IMR-90 (cell line): ENCODE measurements around the gene GAREM2.

Experiments used
- CEBPB ChIP-seq: IDR thresholded peaks from 2 replicates; pipeline ENCODE4 v1.6.1; 2012; ENCODE audit warnings: low read depth, low read length, improper control_type of control experiment
- ELK1 ChIP-seq: fragments of 150-350 bp; IDR thresholded peaks from 2 replicates; pipeline ENCODE4 v1.6.1; 2016; ENCODE audit warnings: low read depth, mild to moderate bottlenecking, low read length, moderate library complexity, borderline replicate concordance
- FOS ChIP-seq: fragments of 150-350 bp; IDR thresholded peaks from 2 replicates; pipeline ENCODE4 v1.6.1; 2016; ENCODE audit warnings: low read depth, low read length
- MAZ ChIP-seq: IDR thresholded peaks from 2 replicates; pipeline ENCODE4 v1.6.1; 2012; ENCODE audit warnings: low read depth, mild to moderate bottlenecking, low read length, improper control_type of control experiment, moderate library complexity, borderline replicate concordance
- MXI1 ChIP-seq: IDR thresholded peaks from 2 replicates; pipeline ENCODE4 v1.6.1; 2012; ENCODE audit warnings: low read depth, mild to moderate bottlenecking, low read length, moderate library complexity, borderline replicate concordance
- NFE2L2 ChIP-seq: fragments of 150-350 bp; IDR thresholded peaks from 2 replicates; pipeline ENCODE4 v1.6.1; 2016; ENCODE audit warnings: low read depth, mild to moderate bottlenecking, low read length
- POLR2A ChIP-seq: IDR thresholded peaks from 2 replicates; pipeline ENCODE4 v1.6.1; 2012; ENCODE audit warnings: mild to moderate bottlenecking, low read depth, low read length
- RAD21 ChIP-seq: IDR thresholded peaks from 2 replicates; pipeline ENCODE4 v1.6.1; 2012; ENCODE audit warnings: low read length, improper control_type of control experiment
- RCOR1 ChIP-seq: IDR thresholded peaks from 2 replicates; pipeline ENCODE4 v1.6.1; 2012; ENCODE audit warnings: mild to moderate bottlenecking, low read length, improper control_type of control experiment; ENCODE audit not compliant: insufficient replicate concordance
- RFX5 ChIP-seq: IDR thresholded peaks from 2 replicates; pipeline ENCODE4 v1.8.0; 2012; ENCODE audit warnings: low read depth, mild to moderate bottlenecking, low read length, moderate library complexity
- SMC3 ChIP-seq: fragments of 150-350 bp; IDR thresholded peaks from 2 replicates; pipeline ENCODE4 v1.6.1; 2016; ENCODE audit warnings: low read depth, mild to moderate bottlenecking, antibody characterized with exemption, low read length, moderate library complexity
- USF2 ChIP-seq: fragments of 150-350 bp; IDR thresholded peaks from 2 replicates; pipeline ENCODE4 v1.6.1; 2017; ENCODE audit warnings: mild to moderate bottlenecking, antibody characterized with exemption, low read length, low read depth
- TF ChIP-seq, protein P1 (sequence below): conservative IDR thresholded peaks from 2 replicates; pipeline ENCODE4 v1.5.1; 2012; ENCODE audit warnings: mild to moderate bottlenecking, low read depth, low read length, improper control_type of control experiment

- no peak for TF ChIP-seq RAD21
- TF ChIP-seq, protein P1, sequence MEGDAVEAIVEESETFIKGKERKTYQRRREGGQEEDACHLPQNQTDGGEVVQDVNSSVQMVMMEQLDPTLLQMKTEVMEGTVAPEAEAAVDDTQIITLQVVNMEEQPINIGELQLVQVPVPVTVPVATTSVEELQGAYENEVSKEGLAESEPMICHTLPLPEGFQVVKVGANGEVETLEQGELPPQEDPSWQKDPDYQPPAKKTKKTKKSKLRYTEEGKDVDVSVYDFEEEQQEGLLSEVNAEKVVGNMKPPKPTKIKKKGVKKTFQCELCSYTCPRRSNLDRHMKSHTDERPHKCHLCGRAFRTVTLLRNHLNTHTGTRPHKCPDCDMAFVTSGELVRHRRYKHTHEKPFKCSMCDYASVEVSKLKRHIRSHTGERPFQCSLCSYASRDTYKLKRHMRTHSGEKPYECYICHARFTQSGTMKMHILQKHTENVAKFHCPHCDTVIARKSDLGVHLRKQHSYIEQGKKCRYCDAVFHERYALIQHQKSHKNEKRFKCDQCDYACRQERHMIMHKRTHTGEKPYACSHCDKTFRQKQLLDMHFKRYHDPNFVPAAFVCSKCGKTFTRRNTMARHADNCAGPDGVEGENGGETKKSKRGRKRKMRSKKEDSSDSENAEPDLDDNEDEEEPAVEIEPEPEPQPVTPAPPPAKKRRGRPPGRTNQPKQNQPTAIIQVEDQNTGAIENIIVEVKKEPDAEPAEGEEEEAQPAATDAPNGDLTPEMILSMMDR = no peak
- TF ChIP-seq POLR2A = no peak
- TF ChIP-seq USF2 = no peak
- TF ChIP-seq SMC3 = no peak
- TF ChIP-seq MAZ = no peak
- TF ChIP-seq ELK1 = no peak
- no peak for TF ChIP-seq CEBPB
- TF ChIP-seq FOS = no peak
- no peak for TF ChIP-seq RFX5
- no peak for TF ChIP-seq MXI1
- TF ChIP-seq RCOR1 = no peak
- TF ChIP-seq NFE2L2 = no peak
Measured at GRCh38 chr2:26202981-26203490, 30.1 kb downstream of the GAREM2 start.
